GM21381 (cell line): ENCODE data around the gene PRKAR1B.

Experiments
- ATAC-seq: cut with Tn5 transposase; IDR thresholded peaks from one replicate; pipeline ENCODE4 v1.9.1; 2021; ENCODE audit warnings: mild to moderate bottlenecking, moderate library complexity; ENCODE audit not compliant: unreplicated experiment

Gene PRKAR1B

DNA sequence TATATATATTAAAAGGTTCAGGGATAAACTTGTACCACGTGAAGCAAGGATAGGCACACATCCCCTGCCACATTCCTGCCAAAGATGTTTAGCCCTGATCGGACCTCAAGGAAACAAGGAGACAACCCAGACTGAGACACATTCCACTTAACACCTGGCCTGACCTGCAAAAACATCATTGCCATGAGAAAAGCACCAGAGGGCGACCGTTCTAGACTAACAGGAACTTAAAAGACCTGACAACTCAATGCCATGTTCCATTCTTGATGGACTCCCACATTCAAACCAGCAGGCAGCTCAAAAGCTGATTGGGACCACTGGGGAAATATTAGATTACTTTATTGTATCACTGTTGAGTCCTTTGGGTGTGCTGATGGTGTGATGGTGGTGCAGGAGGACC, 199.4 kb downstream of the PRKAR1B start:
- ATAC-seq = no peak

GRCh38 chr7:526460-527034, 200.5 kb downstream of the PRKAR1B start:
- no peak for ATAC-seq

DNA sequence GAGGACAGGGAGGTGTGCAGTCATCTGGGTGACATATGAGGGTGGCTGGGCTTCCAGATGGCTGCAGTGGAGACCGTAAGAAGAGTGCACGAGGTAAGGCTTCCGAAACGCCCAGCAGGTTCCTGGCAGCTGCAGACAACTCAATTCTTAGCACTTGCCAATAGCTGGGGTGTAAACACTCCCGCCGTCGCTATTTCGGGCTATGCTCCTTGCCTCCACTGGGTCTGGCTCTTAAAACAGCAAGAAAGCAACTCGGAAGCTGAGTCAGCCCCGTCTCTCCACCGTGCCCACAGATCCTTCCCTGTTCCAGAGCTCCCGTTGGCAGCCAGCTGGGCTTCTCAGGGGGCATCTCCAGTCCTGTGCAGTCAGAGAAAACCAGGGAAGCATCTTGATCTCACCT, 201.3 kb downstream of the PRKAR1B start:
- no peak for ATAC-seq

GRCh38 chr7:524800-525199, 202.3 kb downstream of the PRKAR1B start:
- ATAC-seq = no peak

GRCh38 chr7:523347-524336, 203.4 kb downstream of the PRKAR1B start:
- no peak for ATAC-seq

DNA sequence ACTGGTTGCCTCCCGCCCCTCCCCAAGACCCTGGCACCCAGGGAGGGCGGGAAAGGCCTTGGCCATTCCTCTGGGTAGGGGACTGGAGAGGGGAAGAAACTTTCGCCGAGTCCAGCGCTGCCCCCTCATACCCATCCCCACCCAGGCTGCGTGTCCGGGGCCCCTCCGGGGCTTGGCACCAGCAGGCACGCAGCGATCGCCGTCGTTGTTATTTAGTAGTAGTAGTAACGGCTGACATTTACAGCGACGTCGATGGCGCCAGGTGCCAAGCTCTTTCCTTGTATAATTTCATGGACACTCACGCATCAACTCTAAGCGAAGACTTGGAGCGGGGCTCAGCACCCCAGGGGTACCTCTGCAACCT, 204.1 kb downstream of the PRKAR1B start:
- no peak for ATAC-seq

- no peak for ATAC-seq
Measured at GRCh38 chr7:522071-522950, 204.8 kb downstream of the PRKAR1B start.

- ATAC-seq = no peak
Measured at GRCh38 chr7:521221-522070, 205.6 kb downstream of the PRKAR1B start.

DNA sequence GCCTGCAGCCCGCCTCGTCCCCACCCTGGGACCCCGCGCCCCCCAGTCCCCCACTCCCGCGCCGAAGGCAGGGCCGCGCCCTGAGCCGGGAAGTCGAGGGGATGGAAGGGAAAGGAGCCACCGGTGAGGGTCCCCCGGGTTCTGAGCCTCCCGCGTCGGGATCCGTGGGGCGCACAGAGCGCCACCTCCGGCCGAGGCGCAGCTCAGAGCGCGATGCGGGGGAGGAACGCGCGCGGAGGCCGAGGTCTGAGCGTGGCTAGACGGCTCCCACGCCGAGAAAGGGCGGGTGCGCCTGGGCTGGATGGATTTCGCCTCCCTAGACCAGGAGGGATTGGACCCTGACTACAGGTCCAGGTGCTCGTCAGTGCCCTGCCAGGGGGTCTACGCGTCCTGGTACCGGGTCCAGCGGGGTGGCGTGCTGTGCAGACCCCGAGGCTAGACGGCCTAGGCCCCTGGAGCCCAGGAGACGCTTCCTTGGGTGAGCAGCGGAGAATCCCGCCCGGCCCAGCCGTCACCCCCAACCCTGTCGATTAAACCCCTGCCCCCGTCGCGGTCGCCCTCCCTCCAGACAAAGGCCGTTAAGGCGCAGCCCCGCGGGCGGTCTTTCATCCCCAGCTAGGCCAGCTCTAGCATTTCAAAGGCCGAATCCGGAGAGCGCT, 206.4 kb downstream of the PRKAR1B start:
- no peak for ATAC-seq

DNA sequence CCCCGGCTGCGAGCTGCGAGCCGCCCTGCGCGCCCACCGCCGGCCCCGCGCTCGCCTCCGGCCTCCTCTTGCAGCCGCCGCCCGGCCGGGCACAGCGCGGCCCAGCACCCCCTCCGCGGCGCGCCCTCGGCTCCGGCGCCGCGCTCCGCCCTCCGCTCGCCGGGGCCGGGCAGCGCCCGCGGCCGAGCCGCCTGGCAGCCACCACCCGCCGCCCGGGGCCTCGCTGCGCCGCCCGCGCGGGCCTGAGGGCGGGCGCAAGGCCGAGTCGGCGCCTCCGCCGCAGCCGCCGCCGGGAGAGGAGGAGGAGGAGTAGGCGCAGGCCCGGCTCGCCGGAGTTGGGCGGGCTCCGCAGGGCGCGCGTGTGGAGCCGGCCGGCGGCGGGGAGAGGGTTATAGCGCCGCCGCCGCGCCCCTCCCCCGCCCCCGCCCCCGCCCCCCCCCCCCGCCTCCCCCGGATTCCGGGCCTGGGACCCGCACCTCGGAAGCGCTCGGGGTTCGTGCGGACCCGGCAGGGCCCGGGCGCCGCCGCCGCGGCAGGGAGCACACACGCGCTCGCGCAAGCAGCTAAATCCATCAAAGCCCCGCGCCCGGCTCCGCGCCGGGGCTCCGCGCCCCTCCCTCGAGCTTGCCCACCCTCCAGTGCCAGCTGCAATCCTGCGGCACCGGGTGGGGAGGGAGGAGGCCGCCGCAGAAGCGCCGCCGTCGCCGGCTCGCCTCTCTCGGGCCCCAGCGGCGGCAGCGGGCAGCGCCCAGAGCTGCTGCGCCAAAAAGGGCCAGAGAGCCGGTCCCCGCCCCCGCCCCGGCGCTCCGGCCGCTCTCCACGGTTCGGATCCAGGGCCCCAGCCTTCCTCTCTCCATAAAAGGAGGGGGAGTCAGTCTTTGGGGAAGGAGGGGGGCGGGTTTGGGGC, 207.3 kb downstream of the PRKAR1B start, which contains the start of gene PDGFA:
TSS of gene PDGFA (minus strand) at position 363 of the 907 bp plus-strand sequence. CDS start 845 bp downstream, outside the sequence.
- ATAC-seq = no peak

DNA sequence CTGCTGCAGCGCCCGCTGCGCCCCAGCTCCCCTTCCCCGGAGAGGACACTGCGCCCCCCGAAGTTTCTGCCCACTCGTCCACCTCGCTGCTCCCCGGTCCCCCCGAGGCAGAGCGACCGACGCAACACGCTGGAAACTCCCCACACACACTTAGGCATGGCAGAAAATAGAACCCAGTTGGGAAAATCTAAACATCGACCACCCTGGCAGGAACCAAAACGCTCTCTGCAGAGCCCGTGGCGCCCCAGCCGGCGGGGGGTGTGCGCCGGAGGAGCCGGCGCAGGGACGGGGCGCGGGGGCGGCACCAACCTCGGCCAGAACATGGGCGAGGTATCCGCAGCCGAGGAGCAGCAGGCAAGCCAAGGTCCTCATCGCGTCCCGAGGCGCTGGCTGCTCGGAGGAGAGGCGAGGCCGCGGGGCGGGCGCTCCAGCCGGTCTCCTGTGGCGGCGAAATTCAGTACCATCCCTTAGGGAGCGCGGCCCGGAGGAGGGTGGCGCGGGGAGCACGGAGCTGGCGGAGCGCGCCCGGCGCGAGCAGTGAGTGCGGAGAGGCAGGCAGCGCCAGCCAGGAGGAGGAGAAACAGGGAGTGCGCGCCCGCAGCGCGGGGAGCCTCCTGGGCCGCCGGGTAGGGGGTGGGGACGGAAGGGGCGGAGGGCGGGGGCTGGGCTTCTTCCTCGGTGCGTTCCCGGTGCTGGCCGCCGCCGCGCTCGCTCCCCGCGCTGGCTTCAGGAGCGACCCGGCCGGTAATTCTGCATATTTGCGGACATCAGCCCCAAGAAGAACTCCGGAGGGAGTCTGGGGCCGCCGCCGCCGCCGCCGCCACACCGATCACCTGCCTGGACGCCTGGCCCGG, 208.2 kb downstream of the PRKAR1B start:
- ATAC-seq = no peak

DNA sequence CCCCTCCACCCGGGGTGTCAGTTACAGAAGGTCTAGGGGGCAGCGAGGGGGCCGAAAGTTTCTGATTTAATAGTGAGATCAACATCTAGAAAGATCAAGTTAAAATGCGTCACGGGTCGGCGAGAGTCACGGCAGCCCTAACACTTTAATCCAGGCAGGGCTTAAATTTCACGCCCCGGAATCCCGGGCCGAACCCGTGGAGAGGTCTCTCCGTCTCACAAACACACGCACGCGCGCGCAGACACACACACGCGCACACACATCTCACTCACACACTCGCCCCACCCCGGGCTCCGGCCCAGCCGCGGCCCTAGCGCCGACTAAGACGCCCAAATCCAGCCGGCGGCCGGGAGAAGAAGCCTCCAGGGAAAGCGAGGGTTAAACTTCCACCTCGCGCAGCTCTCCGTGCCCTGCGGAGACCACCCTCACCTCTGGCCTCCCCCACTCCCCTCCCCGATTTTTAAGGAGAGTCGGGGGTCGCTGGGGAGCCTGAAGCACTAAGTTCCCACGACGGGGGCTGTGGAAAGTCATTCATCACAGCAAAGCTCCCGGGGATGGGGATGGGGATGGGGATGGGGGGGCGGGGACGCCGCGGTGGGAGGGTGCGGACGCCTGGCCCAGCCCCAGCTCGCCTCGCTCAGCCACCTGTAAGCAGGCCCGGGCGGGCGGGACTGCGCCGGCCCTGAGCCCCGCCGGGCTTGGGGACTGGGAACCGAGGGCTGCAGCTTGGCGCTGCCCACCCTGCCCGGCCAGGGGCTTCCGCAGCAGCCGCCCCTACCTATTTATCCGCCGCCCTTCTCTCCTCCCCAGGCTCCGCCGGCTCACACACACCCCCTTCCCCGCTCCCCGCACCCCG, 209.1 kb downstream of the PRKAR1B start:
- no peak for ATAC-seq

- no peak for ATAC-seq
Measured at GRCh38 chr7:516606-517456, 210.2 kb downstream of the PRKAR1B start.

DNA sequence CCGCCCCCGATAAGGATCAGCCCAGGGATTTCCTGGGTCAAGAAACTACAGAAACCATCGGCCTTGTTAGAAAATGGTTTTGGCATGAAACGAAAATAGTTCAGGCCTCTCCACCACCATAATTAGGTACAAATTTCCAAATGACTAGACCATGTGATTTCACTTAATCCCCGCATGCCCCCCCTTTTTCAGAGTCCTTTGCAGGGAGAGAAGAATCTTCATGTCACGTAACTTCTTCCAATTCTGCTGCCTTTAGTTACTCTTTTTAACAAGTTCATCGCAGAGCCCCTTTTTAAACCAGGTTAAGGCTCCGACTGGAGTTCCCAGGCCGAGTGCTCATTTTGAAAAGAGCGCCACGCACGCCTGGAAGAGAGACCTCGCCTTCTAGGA, 210.9 kb downstream of the PRKAR1B start:
- no peak for ATAC-seq

DNA sequence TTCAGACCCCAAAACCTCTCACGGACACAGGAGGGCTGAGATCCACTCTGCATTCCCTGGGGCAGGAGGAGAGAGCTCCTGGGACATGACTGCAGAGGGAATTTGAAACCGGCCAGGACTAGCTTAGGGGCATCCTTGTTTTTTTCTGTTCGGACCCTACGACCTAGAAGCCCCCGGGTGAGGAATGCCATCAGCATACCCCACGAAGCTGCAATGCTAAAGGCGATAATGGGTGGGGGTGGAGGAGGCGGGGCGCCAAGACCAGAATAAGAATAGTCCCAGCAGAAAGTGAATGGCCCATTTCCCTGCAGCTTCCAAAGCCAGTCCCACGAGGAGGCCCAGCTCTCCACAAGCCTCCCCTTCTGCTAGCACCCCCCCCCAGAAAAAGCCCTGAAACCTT, 211.5 kb downstream of the PRKAR1B start:
- no peak for ATAC-seq
